K562 (cell line): ENCODE measurements around the gene PLEKHA5. TPM values are rescaled to one million over a fixed set of nuclear protein-coding genes. Genes with fewer than 3 reads are reported as not detected.
A peak's percentile ranks its signal among the peaks of the same experiment; 100 is the strongest.

Source experiments
- ATAC-seq: fragments of 200-7000 bp; cut with Tn5 transposase; 3 replicates; pipeline ENCODE4 v1.9.1; 2020; ENCODE audit warnings: moderate library complexity
- BruUV-seq: library from RNA; stranded (reverse); fragments of 400-500 nt; replicated peaks from 2 replicates; lab custom pipeline; 2021; lab: Mats Ljungman, UMichigan
- CTCF ChIA-PET: fragments of 300-600 bp; formaldehyde crosslinking; extraction: SDS; loops from one replicate; lab custom pipeline; 2021; ENCODE audit warnings: low intra/inter-chr PET ratio; lab: Yijun Ruan, JAX
- POLR2A ChIA-PET: fragments of 300-600, 350-650 bp; sonication (Branson Sonifier 250); formaldehyde crosslinking; extraction: SDS; loops from one replicate; lab custom pipeline; 2021; ENCODE audit warnings: antibody characterized with exemption, inconsistent platforms; lab: Yijun Ruan, JAX
- DNase-seq, 4 experiments: peaks; one replicate each; pipeline versions ENCODE4 v3.0.0 to v3.0.0-alpha.2; 2011 to 2018; ENCODE audit warnings: low spot score in 3 of 4, mixed read lengths in 3 of 4; ENCODE audit errors: extremely low read depth in 1 of 4
- FAIRE-seq: peaks from 2 replicates; lab custom pipeline; 2011; peaks lifted over from hg19 to GRCh38; lab: Jason Lieb, UNC
- H2AFZ ChIP-seq: 2 replicates; pipeline ENCODE4 v1.6.0; 2011; ENCODE audit warnings: low read depth, low read length, control low read depth, inconsistent platforms
- H3K27ac ChIP-seq: fragments of 200-600 bp; 3 replicates; pipeline ENCODE4 v1.8.0; 2011; ENCODE audit warnings: low read depth, mild to moderate bottlenecking, control low read depth, inconsistent platforms, low read length, moderate library complexity, mixed read lengths; ENCODE audit errors: extremely low read depth
- H3K27me3 ChIP-seq, 2 experiments: fragments of 300-600 bp in 1 of 2; 2 replicates in 1 of 2; 3 replicates in 1 of 2; pipeline versions ENCODE4 v1.6.0 to v1.8.0; 2011; ENCODE audit warnings: inconsistent platforms in 2 of 2, low read length in 2 of 2, mild to moderate bottlenecking in 1 of 2, mixed read lengths in 1 of 2, moderate library complexity in 1 of 2; ENCODE audit not compliant: control insufficient read depth in 2 of 2, insufficient read depth in 2 of 2
- H3K36me3 ChIP-seq: fragments of 300-600 bp; 3 replicates; pipeline ENCODE4 v1.8.0; 2011; ENCODE audit warnings: mild to moderate bottlenecking, low read length, inconsistent platforms; ENCODE audit not compliant: control insufficient read depth, insufficient read depth
- H3K4me1 ChIP-seq, 2 experiments: fragments of 200-600 bp in 1 of 2; replicated peaks in 1 of 2; 2 replicates in 1 of 2; 3 replicates in 1 of 2; pipeline versions ENCODE4 v1.5.1 to v1.8.0; 2011; ENCODE audit warnings: inconsistent platforms in 2 of 2, low read length in 2 of 2, mild to moderate bottlenecking in 1 of 2, mixed read lengths in 1 of 2, moderate library complexity in 1 of 2; ENCODE audit not compliant: control insufficient read depth in 2 of 2, insufficient read depth in 2 of 2
- H3K4me2 ChIP-seq: 2 replicates; pipeline ENCODE4 v1.6.1; 2011; ENCODE audit warnings: low read length, control low read depth, inconsistent platforms, mixed read lengths; ENCODE audit not compliant: insufficient read depth
- H3K4me3 ChIP-seq: fragments of 200-600 bp; sonication (generic), shearing (Covaris generic); 2 replicates; pipeline ENCODE4 v1.5.1; 2016; ENCODE audit warnings: control low read depth, inconsistent platforms
- H3K79me2 ChIP-seq: fragments of 200-600 bp; 3 replicates; pipeline ENCODE4 v1.8.0; 2011; ENCODE audit warnings: low read length, inconsistent platforms; ENCODE audit not compliant: control insufficient read depth, insufficient read depth
- H3K9ac ChIP-seq, 2 experiments: 2 replicates each; pipeline versions ENCODE4 v1.6.0 to v1.6.1; 2011; ENCODE audit warnings: low read depth in 2 of 2, low read length in 2 of 2, control low read depth in 1 of 2, inconsistent platforms in 1 of 2, mild to moderate bottlenecking in 1 of 2, mixed read lengths in 1 of 2; ENCODE audit not compliant: insufficient read depth in 1 of 2
- H3K9me1 ChIP-seq: one replicate; pipeline ENCODE4 v1.6.0; 2011; ENCODE audit warnings: inconsistent platforms, mild to moderate bottlenecking, low read length, moderate library complexity; ENCODE audit not compliant: control insufficient read depth, insufficient read depth
- H3K9me3 ChIP-seq: replicated peaks from 2 replicates; pipeline ENCODE4 v1.5.1; 2011; ENCODE audit warnings: low read depth, low read length, inconsistent platforms; ENCODE audit not compliant: control insufficient read depth, insufficient read depth
- H4K20me1 ChIP-seq: replicated peaks from 2 replicates; pipeline ENCODE4 v1.6.1; 2011; ENCODE audit warnings: low read length, inconsistent platforms, mixed read lengths; ENCODE audit not compliant: control insufficient read depth, insufficient read depth
- ARHGAP35 ChIP-seq: fragments of 450-650 bp; IDR thresholded peaks from 2 replicates; pipeline ENCODE4 v1.6.1; 2018; ENCODE audit not compliant: partially characterized antibody
- ATF6 ChIP-seq: sonication (generic); formaldehyde crosslinking; IDR thresholded peaks from 2 replicates; pipeline ENCODE4 v1.4.0; 2020; ENCODE audit warnings: mild to moderate bottlenecking, missing genetic modification reagents
- E2F5 ChIP-seq: sonication (generic); formaldehyde crosslinking; IDR thresholded peaks from 2 replicates; pipeline ENCODE4 v1.8.0; 2022; ENCODE audit warnings: mild to moderate bottlenecking, missing genetic modification reagents
- HOXB6 ChIP-seq: fragments of 250-450 bp; sonication (Bioruptor Pico); IDR thresholded peaks from 2 replicates; pipeline ENCODE4 v1.5.1; 2022; ENCODE audit warnings: mild to moderate bottlenecking, borderline replicate concordance
- KDM1A ChIP-seq, 2 experiments: fragments of 450-650 bp; IDR thresholded peaks; 2 replicates each; pipeline ENCODE4 v1.6.1; 2016; ENCODE audit warnings: mild to moderate bottlenecking in 2 of 2
- MEF2A ChIP-seq: IDR thresholded peaks from 2 replicates; pipeline ENCODE4 v1.6.1; 2011; ENCODE audit warnings: low read depth, mild to moderate bottlenecking, low read length, moderate library complexity; ENCODE audit not compliant: control insufficient read depth
- PBX2 ChIP-seq, 2 experiments: IDR thresholded peaks in 1 of 2; conservative IDR thresholded peaks in 1 of 2; 2 replicates each; pipeline ENCODE4 v1.6.1; 2016; ENCODE audit warnings: low read depth in 2 of 2, mild to moderate bottlenecking in 1 of 2, missing compliant biosample characterization in 1 of 2, missing genetic modification characterization in 1 of 2, moderate library complexity in 1 of 2
- PHB2 ChIP-seq: fragments of 450-650 bp; IDR thresholded peaks from 2 replicates; pipeline ENCODE4 v1.6.1; 2017; ENCODE audit warnings: low read depth
- POLR2A ChIP-seq: fragments of 450-650 bp; conservative IDR thresholded peaks from 2 replicates; pipeline ENCODE4 v1.6.1; 2016
- SIX5 ChIP-seq, 2 experiments: IDR thresholded peaks; 2 replicates each; pipeline ENCODE4 v1.6.1; 2011; ENCODE audit warnings: low read length in 2 of 2, borderline replicate concordance in 1 of 2, low read depth in 1 of 2, mild to moderate bottlenecking in 1 of 2, moderate library complexity in 1 of 2; ENCODE audit not compliant: insufficient read depth in 1 of 2
- ZNF79 ChIP-seq: fragments of 250-450 bp; sonication (Bioruptor Pico); IDR thresholded peaks from 2 replicates; pipeline ENCODE4 v1.4.0; 2020; ENCODE audit warnings: low read depth, mild to moderate bottlenecking, moderate library complexity
- WGBS: fragments of 100-300 bp; shearing (Covaris generic); methylation state at CpG from one replicate; pipeline ENCODE4 v1.1.6; 2016; ENCODE audit warnings: low coverage, mixed read lengths; ENCODE audit not compliant: insufficient coverage; ENCODE audit errors: missing lambda C conversion rate; 5-methylcytosine and 5-hydroxymethylcytosine counted together
- in situ Hi-C: fragments of 300-500 bp; cut with MboI; formaldehyde crosslinking; loops from 4 replicates; pipeline ENCODE4 v1.15.0; 2018; ENCODE audit warnings: inconsistent platforms, mixed read lengths
- intact Hi-C: fragments of 100-400 bp; cut with micrococcal nuclease; formaldehyde crosslinking; loops from 2 replicates; pipeline ENCODE4 v1.14.2; 2022
- polyA plus RNA-seq, 8 experiments: library from polyadenylated mRNA; depleted of rRNA in 4 of 8; stranded (reverse) in 5 of 8; unstranded in 3 of 8; fragments of >200 nt; fragmentation: Nextera tagmentation in 2 of 8; fragmentation: Illumina TruSeq in 1 of 8; extraction: Ambion mirVana in 2 of 8; extraction: Trizol in 1 of 8; gene quantifications; 2 replicates each; pipeline versions ENCODE4 v1.2.1 to v1.2.3, GENCODE V29; 2011 to 2014; ENCODE audit warnings: inconsistent platforms in 1 of 8, missing spikeins in 1 of 8
- total RNA-seq, 7 experiments: library from RNA; depleted of rRNA in 6 of 7; stranded (reverse); fragments of >200 nt in 6 of 7; fragmentation: Illumina TruSeq in 2 of 7; extraction: Trizol in 2 of 7; gene quantifications; 2 replicates each; pipeline versions ENCODE4 v1.2.1 to v1.2.3, GENCODE V29; 2011 to 2021; ENCODE audit warnings: low replicate concordance in 1 of 7

PLEKHA5 gene
- total and polyA plus RNA-seq, 9 of the 15 experiments (the other 6 are each of a cell fraction or from before 2014, with no cell fraction given) = 7.2 to 26.2 (median 17.4) TPM

- WGBS = 55% methylated on average over 6 of the region's 6 CpGs
- POLR2A ChIA-PET = no interaction called here
Measured at GRCh38 chr12:19307451-19307850, 177.9 kb downstream of the PLEKHA5 start.

GRCh38 chr12:19311165-19311564 is 181.6 kb downstream of the PLEKHA5 start:
- Histone ChIP-seq H3K36me3 (no peaks in the 10 kb centered on the region), H3K27ac (no peak overlapping the region), H2AFZ (no peak overlapping the region), H3K4me2 (no peak overlapping the region), H3K9ac (no peak overlapping the region), H3K9me3 (no peaks in the 10 kb centered on the region), H3K27me3 (no peaks in the 10 kb centered on the region), H3K79me2 (no peaks in the 10 kb centered on the region), H3K4me3 (no peak overlapping the region), H4K20me1 (no peaks in the 10 kb centered on the region), H3K9me1 (no peaks in the 10 kb centered on the region), H3K4me1 (no peaks in the 10 kb centered on the region)
- no TSS peak for BruUV-seq
- ChIA-PET POLR2A (no interaction called here), CTCF (no interaction called here)
- DNase-seq (no peak), ATAC-seq (no peak), FAIRE-seq (no peak)
- WGBS = 100% methylated on average over 2 of the region's 3 CpGs
- intact Hi-C loops (no loop called here), in situ Hi-C loops (no loop called here)
- TF ChIP-seq PBX2 (CRISPR knock-in tag; IDR thresholded peaks at IDR 0.05; ENCODE audit: low read depth) (no peak), PBX2 (tag; conservative IDR thresholded peaks at IDR 0.05; ENCODE audit: low read depth) (no peak), SIX5 (IDR thresholded peaks at IDR 0.05; ENCODE audit: borderline replicate concordance in 1 of 2, insufficient read depth in 1 of 2, low read depth in 1 of 2, low read length in 2 of 2) (no peak), ATF6 (CRISPR knock-in tag) (no peak), KDM1A (IDR thresholded peaks at IDR 0.05) (no peak), MEF2A (no peak), PHB2 (no peak), HOXB6 (no peak), E2F5 (CRISPR knock-in tag) (no peak), ZNF79 (no peak)

More at GRCh38 chr12:19307451-19307850, 177.9 kb downstream of the PLEKHA5 start:
- H4K20me1 ChIP-seq = no peaks in the 10 kb centered on the region
- CTCF ChIA-PET = no interaction called here
- H3K9me1 ChIP-seq = no peaks in the 10 kb centered on the region
- H2AFZ ChIP-seq = no peak overlapping the region
- no peak overlapping the region for H3K4me2 ChIP-seq
- H3K4me3 ChIP-seq = no peak overlapping the region
- DNase-seq (no peak), FAIRE-seq (no peak), ATAC-seq (no peak)
- no peak overlapping the region for H3K27ac ChIP-seq
- intact Hi-C loops (no loop called here), in situ Hi-C loops (no loop called here)
- no TSS peak for BruUV-seq
- no peaks in the 10 kb centered on the region for H3K79me2 ChIP-seq
- TF ChIP-seq POLR2A (peak; percentile 19; the same call in 1 of the 2 replicates), ARHGAP35 (no peak)
- no peaks in the 10 kb centered on the region for H3K27me3 ChIP-seq
- no peaks in the 10 kb centered on the region for H3K4me1 ChIP-seq
- H3K36me3 ChIP-seq = 0 out of 3 replicates have a peak, but pooled peaks cover 2% of the 10 kb centered on the region
- H3K9me3 ChIP-seq = no peaks in the 10 kb centered on the region
- H3K9ac ChIP-seq = no peak overlapping the region
